NT2/D1 (cell line): ENCODE results near the gene KLHDC10.
"Not testable (repeated sequence)": the region's sequence is repeated elsewhere in the genome, so short reads cannot be mapped to it uniquely, and the experiment has no call there.

ENCODE experiments used
- DNase-seq: peaks from one replicate; pipeline ENCODE4 v3.0.0-alpha.2; 2011; ENCODE audit warnings: low read depth, low spot score
- H3K27me3 ChIP-seq: 2 replicates; pipeline ENCODE4 v1.6.0; 2011; ENCODE audit warnings: mild to moderate bottlenecking; ENCODE audit not compliant: insufficient read length, insufficient read depth
- H3K36me3 ChIP-seq: 2 replicates; pipeline ENCODE4 v1.6.1; 2011; ENCODE audit warnings: mild to moderate bottlenecking, low read length, mixed read lengths; ENCODE audit not compliant: insufficient read depth, insufficient read length
- H3K4me1 ChIP-seq: 2 replicates; pipeline ENCODE4 v1.5.1; 2011; ENCODE audit not compliant: insufficient read depth, insufficient read length
- H3K4me3 ChIP-seq: 2 replicates; pipeline ENCODE4 v1.5.1; 2011; ENCODE audit warnings: low read depth; ENCODE audit not compliant: insufficient read length
- H3K9ac ChIP-seq: 2 replicates; pipeline ENCODE4 v1.6.0; 2011; ENCODE audit warnings: low read depth; ENCODE audit not compliant: insufficient read length
- H3K9me3 ChIP-seq: 2 replicates; pipeline ENCODE4 v1.5.1; 2011; ENCODE audit warnings: mild to moderate bottlenecking, low read length; ENCODE audit not compliant: insufficient read depth
- SUZ12 ChIP-seq: IDR thresholded peaks from 2 replicates; pipeline ENCODE4 v1.6.1; 2011; ENCODE audit not compliant: insufficient read length, insufficient read depth; ENCODE audit errors: extremely low read depth
- YY1 ChIP-seq: IDR thresholded peaks from 2 replicates; pipeline ENCODE4 v1.6.1; 2011; ENCODE audit not compliant: insufficient read length, insufficient read depth
- ZNF274 ChIP-seq: IDR thresholded peaks from 2 replicates; pipeline ENCODE4 v1.6.1; 2011; ENCODE audit warnings: mild to moderate bottlenecking, low read depth, low read length

Gene KLHDC10

GRCh38 chr7:130084037-130084875, 13.9 kb downstream of the KLHDC10 start:
- Histone ChIP-seq H3K9ac (no peak overlapping the region), H3K27me3 (no peaks in the 10 kb centered on the region), H3K4me3 (no peak overlapping the region), H3K9me3 (no peaks in the 10 kb centered on the region), H3K36me3 (no peaks in the 10 kb centered on the region), H3K4me1 (no peaks in the 10 kb centered on the region)
- TF ChIP-seq YY1 (no peak), SUZ12 (no peak), ZNF274 (no peak)
- no peak for DNase-seq

- not testable (repeated sequence) for H3K27me3 ChIP-seq, H3K36me3 ChIP-seq, DNase-seq, H3K9ac ChIP-seq, H3K9me3 ChIP-seq, H3K4me1 ChIP-seq, H3K4me3 ChIP-seq
These were observed 14.9 kb downstream of the KLHDC10 start for GRCh38 chr7:130085235-130085634.

GRCh38 chr7:130086938-130087337, 16.6 kb downstream of the KLHDC10 start:
- H3K4me3 ChIP-seq: no peak overlapping the region
- no peak overlapping the region for H3K9ac ChIP-seq
- H3K36me3 ChIP-seq: no peaks in the 10 kb centered on the region
- H3K27me3 ChIP-seq: no peaks in the 10 kb centered on the region
- TF ChIP-seq ZNF274 (no peak), YY1 (no peak), SUZ12 (no peak)
- H3K9me3 ChIP-seq: no peaks in the 10 kb centered on the region
- H3K4me1 ChIP-seq: no peaks in the 10 kb centered on the region
- DNase-seq: no peak

GRCh38 chr7:130087364-130087763, 17.0 kb downstream of the KLHDC10 start:
- H3K9me3 ChIP-seq: no peaks in the 10 kb centered on the region
- TF ChIP-seq SUZ12 (no peak), YY1 (no peak), ZNF274 (no peak)
- no peak overlapping the region for H3K4me3 ChIP-seq
- no peaks in the 10 kb centered on the region for H3K36me3 ChIP-seq
- no peaks in the 10 kb centered on the region for H3K4me1 ChIP-seq
- H3K9ac ChIP-seq: no peak overlapping the region
- H3K27me3 ChIP-seq: no peaks in the 10 kb centered on the region
- no peak for DNase-seq

GRCh38 chr7:130090745-130091532, 20.6 kb downstream of the KLHDC10 start:
- Histone ChIP-seq H3K9ac (no peak overlapping the region), H3K36me3 (no peaks in the 10 kb centered on the region), H3K9me3 (no peaks in the 10 kb centered on the region), H3K4me1 (no peaks in the 10 kb centered on the region), H3K27me3 (no peaks in the 10 kb centered on the region), H3K4me3 (no peak overlapping the region)
- TF ChIP-seq SUZ12: no peak
- TF ChIP-seq ZNF274: no peak
- no peak for TF ChIP-seq YY1
- DNase-seq: no peak

GRCh38 chr7:130091999-130092398, 21.7 kb downstream of the KLHDC10 start:
- Histone ChIP-seq H3K36me3 (no peaks in the 10 kb centered on the region), H3K4me1 (no peaks in the 10 kb centered on the region), H3K4me3 (no peak overlapping the region), H3K9ac (no peak overlapping the region), H3K27me3 (no peaks in the 10 kb centered on the region), H3K9me3 (no peaks in the 10 kb centered on the region)
- no peak for TF ChIP-seq ZNF274
- no peak for DNase-seq

GRCh38 chr7:130092598-130092997, 22.3 kb downstream of the KLHDC10 start:
- H3K9ac ChIP-seq: no peak overlapping the region

More at GRCh38 chr7:130092598-130092997, 22.3 kb downstream of the KLHDC10 start:
- TF ChIP-seq ZNF274: no peak
- no peak for TF ChIP-seq YY1
- TF ChIP-seq SUZ12: no peak
- no peaks in the 10 kb centered on the region for H3K4me1 ChIP-seq
- DNase-seq: no peak
- H3K9me3 ChIP-seq: no peaks in the 10 kb centered on the region
- no peaks in the 10 kb centered on the region for H3K27me3 ChIP-seq
- no peaks in the 10 kb centered on the region for H3K36me3 ChIP-seq
- no peak overlapping the region for H3K4me3 ChIP-seq
